ENCODE data around the gene LOXL1. TPM values are rescaled to one million over a fixed set of nuclear protein-coding genes. Genes with fewer than 3 reads are reported as not detected.
"Not testable (repeated sequence)": the region's sequence is repeated elsewhere in the genome, so short reads cannot be mapped to it uniquely, and the experiment has no call there.

Gene LOXL1
- polyA plus RNA-seq, 1 of the 3 experiments (the other 2 are of a cell fraction), result 50.3 TPM

DNA sequence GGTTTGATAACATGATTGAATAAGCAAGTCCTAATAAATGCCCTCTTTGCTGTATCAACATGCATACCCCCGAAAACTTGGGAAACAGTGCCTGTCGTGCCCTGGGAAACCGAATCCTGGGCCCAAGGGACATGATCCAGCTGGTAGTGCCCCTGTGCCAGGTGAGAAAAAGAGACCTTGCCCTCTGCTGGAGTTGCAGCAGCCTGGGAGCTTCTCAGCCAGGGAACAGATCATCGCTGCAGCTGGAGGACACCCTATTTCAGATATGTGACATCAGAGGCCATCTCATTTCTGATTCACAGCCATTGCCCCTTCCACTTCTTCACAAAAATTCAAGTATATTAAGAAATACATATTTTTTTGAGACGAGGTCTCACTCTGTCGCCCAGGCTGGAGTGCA lies 33.5 kb downstream of the LOXL1 start:
- no peak overlapping the region for H2AFZ ChIP-seq (ENCODE audit: low read depth)
- no peaks in the 10 kb centered on the region for H3K9me3 ChIP-seq
- CTCF ChIA-PET, result interaction anchor here (0.9 to 3.3 kb wide), 7 partner anchors 9 to 86 kb away, joined by 3 to 15 read pairs (median 3); partner anchors contain the start of gene TBC1D21
- no peak for TF ChIP-seq TAF1 (IDR thresholded peaks at IDR 0.05; ENCODE audit: borderline replicate concordance, low read depth, low read length)
- TF ChIP-seq, protein P1, sequence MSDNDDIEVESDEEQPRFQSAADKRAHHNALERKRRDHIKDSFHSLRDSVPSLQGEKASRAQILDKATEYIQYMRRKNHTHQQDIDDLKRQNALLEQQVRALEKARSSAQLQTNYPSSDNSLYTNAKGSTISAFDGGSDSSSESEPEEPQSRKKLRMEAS (IDR thresholded peaks at IDR 0.05; ENCODE audit: low read depth), result no peak
- TF ChIP-seq POLR2AphosphoS5 (IDR thresholded peaks at IDR 0.05; ENCODE audit: low read depth, low read length), result no peak
- no peak for TF ChIP-seq FOSL2 (IDR thresholded peaks at IDR 0.05; ENCODE audit: borderline replicate concordance, low read depth)
- no peak for TF ChIP-seq SIN3A (IDR thresholded peaks at IDR 0.05; ENCODE audit: borderline replicate concordance, low read depth, low read length)
- no peak for TF ChIP-seq TCF12 (IDR thresholded peaks at IDR 0.05)
- no peak for TF ChIP-seq SMC3 (IDR thresholded peaks at IDR 0.05; ENCODE audit: low read depth, low read length)
- no peak for TF ChIP-seq JUND (IDR thresholded peaks at IDR 0.05)
- TF ChIP-seq NFIC (IDR thresholded peaks at IDR 0.05; ENCODE audit: borderline replicate concordance), result no peak
- TF ChIP-seq NRF1 (IDR thresholded peaks at IDR 0.05; ENCODE audit: low read depth, low read length), result no peak
- TF ChIP-seq, protein P2, sequence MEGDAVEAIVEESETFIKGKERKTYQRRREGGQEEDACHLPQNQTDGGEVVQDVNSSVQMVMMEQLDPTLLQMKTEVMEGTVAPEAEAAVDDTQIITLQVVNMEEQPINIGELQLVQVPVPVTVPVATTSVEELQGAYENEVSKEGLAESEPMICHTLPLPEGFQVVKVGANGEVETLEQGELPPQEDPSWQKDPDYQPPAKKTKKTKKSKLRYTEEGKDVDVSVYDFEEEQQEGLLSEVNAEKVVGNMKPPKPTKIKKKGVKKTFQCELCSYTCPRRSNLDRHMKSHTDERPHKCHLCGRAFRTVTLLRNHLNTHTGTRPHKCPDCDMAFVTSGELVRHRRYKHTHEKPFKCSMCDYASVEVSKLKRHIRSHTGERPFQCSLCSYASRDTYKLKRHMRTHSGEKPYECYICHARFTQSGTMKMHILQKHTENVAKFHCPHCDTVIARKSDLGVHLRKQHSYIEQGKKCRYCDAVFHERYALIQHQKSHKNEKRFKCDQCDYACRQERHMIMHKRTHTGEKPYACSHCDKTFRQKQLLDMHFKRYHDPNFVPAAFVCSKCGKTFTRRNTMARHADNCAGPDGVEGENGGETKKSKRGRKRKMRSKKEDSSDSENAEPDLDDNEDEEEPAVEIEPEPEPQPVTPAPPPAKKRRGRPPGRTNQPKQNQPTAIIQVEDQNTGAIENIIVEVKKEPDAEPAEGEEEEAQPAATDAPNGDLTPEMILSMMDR (IDR thresholded peaks at IDR 0.05), result no peak
- POLR2A ChIA-PET, result no interaction called here
- peaks cover 4 to 31% of the 10 kb centered on the region in 2 experiments for H3K4me1 ChIP-seq (ENCODE audit: control insufficient read depth in 1 of 2, insufficient read depth in 2 of 2, low read depth in 1 of 2, low read length in 1 of 2)
- no peak overlapping the region for H3K4me3 ChIP-seq (ENCODE audit: low read depth in 2 of 2, low read length in 1 of 2)
- H3K27ac ChIP-seq (ENCODE audit: low read depth in 2 of 2, low read length in 1 of 2), result peak overlapping the region in 1 of 2 experiments; percentile 25; a peak in 1 of 4 replicates
- H3K79me2 ChIP-seq (ENCODE audit: insufficient read depth), result no peaks in the 10 kb centered on the region
- WGBS (ENCODE audit: low lambda C conversion rate), result 95% methylated on average over 6 of the region's 6 CpGs
- H3K36me3 ChIP-seq (replicated peaks in 1 of 2; ENCODE audit: control insufficient read depth in 1 of 2, insufficient read depth in 2 of 2, low read length in 1 of 2), result no peaks in the 10 kb centered on the region
- peaks cover 33% of the 10 kb centered on the region for H3F3A ChIP-seq (replicated peaks; ENCODE audit: insufficient read depth)
- 0 out of 2 replicates have a peak overlapping the region, but pooled peaks have one; percentile 54 for H3K4me2 ChIP-seq
- no peaks in the 10 kb centered on the region for H3K27me3 ChIP-seq (ENCODE audit: insufficient read depth)
- no peak for DNase-seq
- no peaks in the 10 kb centered on the region for H3K9me2 ChIP-seq
- H4K20me1 ChIP-seq (ENCODE audit: insufficient read depth), result no peaks in the 10 kb centered on the region
- H3K9ac ChIP-seq, result no peak overlapping the region

DNA sequence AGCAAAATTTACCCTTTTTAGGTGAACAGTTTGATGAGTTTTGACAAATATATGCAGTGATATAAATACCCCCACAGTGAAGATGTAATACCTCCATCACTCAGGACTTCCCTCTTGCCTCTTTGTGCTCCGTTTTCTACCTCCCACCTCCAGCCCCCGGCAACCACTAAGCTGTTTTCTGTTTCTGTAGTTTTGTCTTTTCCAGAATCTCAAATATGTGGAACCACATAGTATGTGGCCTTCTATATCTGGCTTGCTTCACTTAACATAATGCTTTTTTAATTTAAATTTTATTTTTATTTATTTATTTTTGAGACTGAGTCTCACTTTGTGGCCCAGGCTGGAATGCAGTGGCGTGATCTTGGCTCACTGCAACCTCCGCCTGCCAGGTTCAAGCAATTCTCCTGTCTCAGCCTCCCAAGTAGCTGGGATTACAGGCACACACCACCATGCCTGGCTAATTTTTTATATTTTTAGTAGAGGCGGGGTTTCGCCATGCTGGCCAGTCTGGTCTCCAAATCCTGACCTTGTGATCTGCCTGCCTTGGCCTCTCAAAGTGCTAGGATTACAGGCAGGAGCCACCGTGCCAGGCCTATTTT lies 34.3 kb downstream of the LOXL1 start:
- H3K36me3 ChIP-seq (replicated peaks in 1 of 2; ENCODE audit: control insufficient read depth in 1 of 2, insufficient read depth in 2 of 2, low read length in 1 of 2); H4K20me1 ChIP-seq (ENCODE audit: insufficient read depth); H3K9me3 ChIP-seq; POLR2A ChIA-PET; H2AFZ ChIP-seq (ENCODE audit: low read depth); H3K4me3 ChIP-seq (ENCODE audit: low read depth in 2 of 2, low read length in 1 of 2); DNase-seq; H3K79me2 ChIP-seq (ENCODE audit: insufficient read depth); H3K27me3 ChIP-seq (ENCODE audit: insufficient read depth); H3K9ac ChIP-seq; H3K27ac ChIP-seq (ENCODE audit: low read depth in 2 of 2, low read length in 1 of 2); H3K9me2 ChIP-seq; H3K4me2 ChIP-seq: not testable (repeated sequence)
- CTCF ChIA-PET, result interaction anchor here (0.6 to 3.3 kb wide), 9 partner anchors 8 to 620 kb away, joined by 3 to 15 read pairs (median 3); partner anchors contain the start of gene TBC1D21
- Histone ChIP-seq H3K4me1 (ENCODE audit: control insufficient read depth in 1 of 2, insufficient read depth in 2 of 2, low read depth in 1 of 2, low read length in 1 of 2) (peaks cover 7 to 36% of the 10 kb centered on the region in 2 experiments), H3F3A (replicated peaks; ENCODE audit: insufficient read depth) (peaks cover 40% of the 10 kb centered on the region)
- 97% methylated on average over 7 of the region's 7 CpGs for WGBS (ENCODE audit: low lambda C conversion rate)
